Testis (tissue), 2 donors: ENCODE results near the gene ZNF248.

Experiments used
- CTCF ChIP-seq, 3 experiments: fragments of 450-650 bp in 2 of 3; fragments of 200-600 bp in 1 of 3; sonication (generic) in 1 of 3; IDR thresholded peaks; one replicate each; pipeline ENCODE4 v1.5.1; 2016 to 2019; ENCODE audit warnings: antibody characterized with exemption in 3 of 3, mild to moderate bottlenecking in 2 of 3, moderate library complexity in 1 of 3
- POLR2A ChIP-seq: fragments of 450-650 bp; IDR thresholded peaks from one replicate; pipeline ENCODE4 v1.6.1; 2017; ENCODE audit warnings: antibody characterized with exemption, mild to moderate bottlenecking, moderate library complexity

GRCh38 chr10:37780536-37780935 lies 76.9 kb downstream of the ZNF248 start:
- no peak for TF ChIP-seq CTCF (IDR thresholded peaks at IDR 0.05)
- TF ChIP-seq POLR2A: no peak
